NOMO-1 (cell line): ENCODE results near the gene ANKRD44.

Experiments used
- DNase-seq, 2 experiments: peaks; one replicate each; lab custom pipeline; 2025; ENCODE audit not compliant: unreplicated experiment in 2 of 2; lab: John Stamatoyannopoulos, UW

The ANKRD44 gene

DNA sequence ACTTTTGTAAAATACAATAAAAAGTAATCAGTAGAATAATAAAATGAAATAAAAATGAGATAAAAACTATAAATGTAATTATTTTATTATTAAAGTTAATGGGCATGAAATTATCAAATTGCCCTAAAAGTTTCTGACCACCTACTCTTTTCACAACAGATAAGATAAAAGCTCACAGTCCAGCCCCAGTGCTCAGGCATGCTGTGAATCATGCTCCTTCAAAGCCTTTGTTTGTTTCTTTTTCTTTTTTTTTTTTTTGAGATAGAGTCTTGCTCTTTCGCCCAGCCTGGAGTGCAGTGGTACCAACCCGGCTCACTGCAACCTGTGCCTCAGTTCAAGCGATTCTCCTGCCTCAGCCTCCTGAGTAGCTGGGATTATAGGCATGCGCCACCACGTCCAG lies 181.7 kb downstream of the ANKRD44 start:
- no peak for DNase-seq

DNA sequence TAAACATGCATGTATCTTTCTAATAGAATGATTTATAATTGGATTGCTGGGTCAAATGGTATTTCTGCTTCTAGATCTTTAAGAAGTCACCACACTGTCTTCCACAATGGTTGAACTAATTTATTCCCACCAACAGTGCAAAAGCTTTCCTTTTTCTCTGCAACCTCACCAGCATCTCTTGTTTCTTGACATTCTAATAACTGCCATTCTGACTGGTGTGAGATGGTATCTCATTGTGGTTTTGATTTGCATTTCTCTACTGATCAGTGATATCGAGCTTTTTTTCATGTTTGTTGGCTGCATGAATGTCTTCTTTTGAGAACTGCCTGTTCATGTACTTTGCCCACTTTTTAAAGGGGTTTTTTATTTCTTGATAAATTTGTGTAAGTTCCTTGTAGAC lies 182.5 kb downstream of the ANKRD44 start:
- DNase-seq = no peak

DNA sequence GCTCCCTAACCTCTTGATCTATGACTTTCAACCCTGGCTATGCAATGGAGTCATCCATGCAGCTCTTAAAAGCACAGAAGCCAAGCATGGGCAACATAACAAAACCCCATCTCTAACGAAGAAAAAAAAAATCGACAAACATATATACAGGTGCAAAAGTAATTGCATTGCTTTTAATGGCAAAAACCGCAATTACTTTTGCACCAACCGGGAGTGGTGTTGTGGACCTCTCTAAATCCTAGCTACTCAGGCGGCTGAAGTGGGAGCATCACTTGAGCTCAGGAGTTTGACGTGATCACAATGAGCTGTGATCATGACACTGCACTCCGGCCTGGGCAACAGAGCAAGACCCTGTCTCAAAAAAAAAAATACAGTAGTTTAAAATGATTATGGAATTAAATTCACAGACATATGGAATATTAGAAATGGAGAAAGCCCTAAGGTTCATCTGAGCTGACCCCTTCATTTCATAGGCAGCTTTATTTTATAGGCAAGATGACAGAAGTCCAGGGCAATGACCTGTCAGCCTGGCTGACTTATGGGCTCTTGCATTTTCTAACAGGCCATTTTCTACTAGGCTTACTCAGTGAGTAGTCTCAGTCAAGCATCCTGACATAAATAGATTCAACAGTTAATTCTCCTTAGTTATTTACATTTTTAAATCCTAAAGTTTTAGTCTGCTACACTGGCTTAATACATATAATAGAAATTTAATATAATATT lies 183.8 kb downstream of the ANKRD44 start:
- no peak for DNase-seq

DNA sequence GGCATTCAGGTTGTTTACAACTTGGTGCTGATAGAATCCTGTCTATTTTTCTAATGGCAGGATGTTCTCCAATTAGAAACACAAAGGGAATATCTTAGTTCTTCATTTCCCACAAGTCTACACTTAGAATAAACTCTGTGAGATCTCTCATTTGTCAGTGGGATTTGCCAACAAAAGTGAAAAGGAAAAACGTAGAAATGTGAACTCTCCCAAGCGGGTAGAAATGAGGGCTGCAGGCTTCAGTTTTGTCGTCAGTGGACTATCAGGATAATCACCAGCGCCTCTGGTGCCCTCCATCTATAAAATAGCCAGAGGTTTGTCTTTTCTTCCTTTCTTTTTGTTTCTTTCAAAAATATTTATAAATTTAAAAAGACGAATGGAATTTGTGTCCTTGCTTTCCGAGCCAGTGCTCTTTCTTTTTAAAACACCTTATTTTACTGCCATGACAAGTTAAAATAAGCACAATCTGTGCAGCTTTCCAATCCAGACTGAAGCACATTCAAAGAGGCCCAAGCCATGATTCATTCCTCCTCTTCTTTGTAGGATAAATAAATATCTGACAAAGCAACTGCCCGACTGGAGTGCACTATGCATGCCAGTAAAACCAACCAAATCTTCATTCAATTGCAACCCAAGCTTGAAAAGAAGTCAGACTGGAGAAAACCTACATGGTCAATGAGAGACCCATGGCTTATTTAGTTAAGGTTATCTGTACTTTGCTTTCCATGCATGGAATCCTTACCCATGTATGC lies 185.8 kb downstream of the ANKRD44 start:
- DNase-seq = no peak

DNA sequence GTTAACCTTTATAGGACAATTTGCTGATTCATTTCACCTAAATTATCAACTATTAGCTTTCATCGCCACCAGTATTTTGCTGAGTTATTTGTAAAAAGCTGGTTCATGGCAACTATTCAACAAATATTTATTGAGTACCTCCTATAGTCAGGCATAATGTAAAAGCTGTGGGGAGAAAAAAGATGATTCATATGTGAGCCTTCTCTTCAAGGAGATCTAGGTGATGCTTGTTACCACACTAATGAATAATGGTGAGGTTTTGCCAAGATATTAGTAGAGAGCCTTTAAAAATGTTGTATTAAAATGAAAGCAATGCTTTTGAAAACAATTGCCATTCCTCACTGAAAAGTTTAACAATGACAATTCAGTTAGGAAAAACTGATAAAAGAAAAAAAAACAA lies 187.8 kb downstream of the ANKRD44 start:
- DNase-seq = no peak

DNA sequence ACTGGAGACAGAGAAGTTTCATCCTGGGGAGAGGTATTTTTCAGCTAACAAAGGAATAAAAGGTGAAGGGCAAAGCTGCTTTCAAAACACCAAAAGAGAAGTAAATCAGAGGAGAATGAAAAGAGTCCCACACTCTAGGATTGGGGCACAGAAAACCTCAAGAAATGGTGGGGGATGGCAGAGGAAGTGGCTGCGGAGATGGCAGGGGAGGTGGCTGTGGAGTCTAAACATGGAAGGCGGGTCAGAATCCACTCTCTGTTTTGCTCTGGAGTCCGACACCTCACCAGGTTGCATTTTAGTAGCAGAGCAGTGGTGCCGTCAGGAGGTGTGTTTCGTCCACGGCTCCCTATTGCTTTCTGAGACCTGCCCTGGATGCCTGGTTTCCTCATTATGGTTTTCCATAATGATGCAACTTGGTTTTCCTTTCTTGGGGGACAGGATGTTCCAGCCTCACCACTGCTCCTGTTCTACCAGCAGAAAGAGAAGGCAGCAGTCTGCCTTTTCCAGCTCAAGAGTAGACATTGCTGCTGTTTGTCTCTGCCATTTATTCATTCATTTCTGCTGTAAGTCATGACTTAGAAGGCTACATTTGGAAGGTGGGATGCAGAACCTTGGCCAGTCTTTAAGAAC lies 188.7 kb downstream of the ANKRD44 start:
- no peak for DNase-seq

DNA sequence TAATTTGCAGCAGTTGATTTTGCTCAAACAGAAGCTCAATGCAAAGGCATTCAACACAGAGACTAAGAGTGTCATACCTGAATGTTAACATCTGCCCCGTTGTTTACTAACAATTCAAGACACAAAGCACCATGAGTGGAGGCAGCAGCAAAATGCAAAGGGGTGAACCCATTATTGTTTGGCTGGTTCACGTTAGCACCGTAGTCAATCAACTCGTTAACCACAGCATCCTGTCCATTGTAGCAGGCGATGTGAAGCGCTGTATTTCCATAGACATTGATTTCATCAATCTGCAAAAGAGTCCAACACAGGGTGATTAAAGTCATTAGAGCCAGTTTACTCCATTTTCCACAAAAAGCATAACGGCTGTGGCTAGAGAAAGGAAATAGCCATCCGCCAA lies 189.3 kb downstream of the ANKRD44 start:
- no peak for DNase-seq

DNA sequence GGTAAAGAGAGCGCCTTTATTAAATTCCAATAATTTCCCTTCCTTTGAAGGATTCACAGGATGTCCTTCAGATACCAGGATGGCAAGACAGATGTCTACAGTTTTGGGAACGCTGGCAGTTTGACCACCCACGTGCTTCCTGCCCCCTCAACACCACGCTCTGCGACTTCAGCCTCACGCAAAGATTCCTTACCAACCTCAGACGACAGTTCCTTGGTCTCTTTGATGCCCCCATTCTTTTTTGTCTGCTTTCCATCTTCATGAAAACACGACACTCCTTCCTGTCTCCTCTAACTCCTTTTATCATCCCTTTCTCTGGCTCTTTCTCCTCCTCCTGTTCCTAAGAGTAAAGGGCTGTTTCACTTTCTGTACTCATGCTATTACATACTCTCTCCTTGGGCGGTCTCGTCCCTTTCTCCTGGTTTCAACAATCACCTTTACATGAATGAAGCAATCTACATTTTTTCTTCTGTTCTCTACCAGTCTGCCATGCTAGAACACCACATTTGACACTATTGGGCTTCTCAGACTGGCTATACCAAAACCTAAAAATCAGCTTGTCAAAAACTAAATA lies 194.2 kb downstream of the ANKRD44 start:
- no peak for DNase-seq

DNA sequence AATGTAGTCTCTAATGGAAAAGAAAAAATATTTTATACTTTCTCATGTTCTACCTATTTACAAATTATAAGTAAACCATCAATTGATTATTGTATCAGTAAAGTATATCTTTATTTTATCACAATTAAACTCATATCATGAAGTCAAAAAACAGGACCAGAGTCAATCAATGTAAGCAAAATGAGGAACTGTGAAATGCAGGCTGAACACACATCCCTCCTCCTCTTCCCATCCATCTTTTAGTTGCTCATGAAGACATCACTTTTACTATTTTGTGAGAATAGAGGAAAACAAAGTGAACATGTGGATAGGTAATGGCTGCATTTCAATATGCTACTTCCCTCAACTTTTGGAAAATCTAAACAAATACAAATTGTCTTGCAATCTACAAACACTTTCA lies 195.3 kb downstream of the ANKRD44 start:
- no peak for DNase-seq

DNA sequence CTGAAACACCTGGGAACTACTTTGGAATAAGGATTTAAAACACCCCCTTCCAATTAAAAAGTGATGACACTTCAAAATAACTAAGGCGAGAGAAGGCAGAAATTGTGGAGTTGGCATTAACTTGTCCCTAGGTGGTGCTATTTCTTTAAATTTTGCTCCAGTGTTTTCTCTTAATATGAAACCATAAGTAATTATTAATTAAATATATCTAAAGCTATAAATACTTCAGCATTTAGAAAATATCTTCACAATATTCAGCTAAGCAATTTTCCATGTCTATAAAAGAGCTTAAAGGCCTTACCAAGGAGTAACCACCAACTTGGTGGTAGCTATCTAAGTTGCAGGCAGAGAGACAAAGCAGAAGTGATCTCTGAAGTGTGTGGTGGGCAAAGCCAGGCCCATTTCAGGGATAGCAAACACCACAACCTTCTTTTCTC lies 197.3 kb downstream of the ANKRD44 start:
- DNase-seq = peak; percentile 21 to 78

DNA sequence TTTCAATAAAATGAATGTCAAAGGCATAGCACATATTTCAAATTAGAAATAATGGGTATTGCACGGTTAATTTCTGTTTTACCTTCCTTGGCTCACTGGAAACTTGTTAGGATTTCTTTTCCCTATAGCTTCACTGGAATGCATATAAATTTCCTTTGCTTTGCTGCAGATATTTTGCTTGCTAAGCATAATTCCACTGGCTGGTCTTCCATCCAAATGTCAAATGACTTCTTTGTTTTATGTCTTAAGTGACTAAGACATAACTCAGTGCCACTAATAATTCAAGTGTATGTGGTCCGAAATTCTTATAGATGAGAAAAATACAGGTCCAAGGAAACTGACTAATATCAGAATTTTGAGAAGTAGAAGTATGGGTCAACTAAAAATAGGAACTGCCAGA lies 201.3 kb downstream of the ANKRD44 start:
- DNase-seq = no peak

DNA sequence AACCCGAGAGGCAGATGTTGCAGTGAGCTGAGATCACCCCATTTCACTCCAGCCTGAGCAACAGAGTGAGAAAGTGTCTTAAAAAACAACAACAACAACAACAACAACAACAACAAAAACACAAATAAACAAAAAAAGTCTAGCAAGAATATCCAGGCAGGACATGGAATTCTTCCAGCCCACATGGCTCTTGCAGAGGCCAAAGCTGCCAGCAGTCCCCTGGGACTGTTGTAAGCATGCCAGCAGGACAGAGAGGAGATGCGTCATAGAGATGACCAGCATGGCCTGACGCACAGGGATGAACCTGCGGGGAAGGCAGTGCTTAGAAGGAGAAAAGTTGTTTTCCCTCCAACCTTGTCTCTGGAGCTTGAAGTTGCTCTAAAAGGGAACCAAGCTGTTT lies 201.8 kb downstream of the ANKRD44 start:
- DNase-seq = no peak

DNA sequence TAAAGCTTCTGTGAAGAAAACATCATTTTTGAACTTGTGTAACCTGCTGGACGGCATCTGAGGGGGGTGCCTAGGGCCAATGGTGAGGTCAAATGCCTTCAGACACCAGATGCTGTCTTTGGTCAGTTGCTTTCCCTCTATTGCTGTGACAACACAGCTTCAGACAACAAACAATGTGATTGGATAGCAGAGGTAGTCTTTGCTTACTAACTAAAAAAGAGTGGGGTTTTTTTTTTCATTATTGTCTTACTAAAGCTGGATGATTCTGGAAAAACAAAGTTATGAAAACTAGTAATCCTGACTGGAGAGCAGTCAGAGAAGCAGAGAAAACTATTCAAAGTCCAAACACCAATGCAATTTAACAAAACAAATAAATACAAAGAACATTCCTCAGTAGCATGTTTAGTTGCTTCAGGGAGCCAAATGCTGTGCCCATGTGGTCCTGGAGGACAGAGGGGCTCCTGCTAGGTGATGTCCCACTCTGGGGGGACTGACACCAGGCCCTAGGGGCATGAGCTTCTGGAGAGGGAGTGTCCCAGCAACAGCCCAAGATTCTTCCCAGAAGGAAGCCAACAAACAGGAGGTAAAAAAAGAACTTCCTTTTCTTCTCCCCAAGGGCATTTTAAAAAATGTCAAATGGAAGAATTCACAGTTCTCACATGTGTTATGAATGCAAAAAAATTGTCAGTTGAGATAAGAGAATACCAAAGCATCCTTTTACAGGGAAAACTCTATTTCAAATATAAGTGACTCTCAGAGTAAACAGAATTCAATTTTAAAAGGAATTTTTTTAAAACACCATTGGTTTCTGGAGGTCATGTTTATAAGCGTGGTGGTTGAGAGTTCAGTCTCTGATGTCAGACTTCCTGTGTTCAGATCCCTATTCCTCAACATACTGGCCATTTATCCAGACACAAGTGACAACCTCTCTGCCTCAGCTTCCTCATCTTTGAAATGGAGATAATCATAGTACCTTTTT lies 203.0 kb downstream of the ANKRD44 start:
- no peak for DNase-seq

DNA sequence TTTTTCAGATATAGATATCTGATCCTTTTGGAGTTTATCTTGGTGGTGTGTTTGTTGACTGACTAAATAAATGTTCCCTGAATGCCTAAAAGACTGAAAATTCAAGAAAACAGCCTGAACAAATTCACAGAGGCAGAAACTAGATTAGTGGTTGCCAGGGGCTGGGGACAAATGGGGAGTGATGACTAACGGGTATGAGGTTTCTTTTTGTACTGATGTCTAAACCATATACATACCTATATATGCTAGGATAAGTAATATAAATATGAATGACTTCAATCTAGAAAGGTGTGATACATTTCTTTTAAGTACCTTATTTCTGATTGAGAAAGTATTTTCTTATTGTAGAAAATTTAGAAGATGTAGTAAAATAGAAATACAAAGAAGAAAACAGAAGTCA lies 207.2 kb downstream of the ANKRD44 start:
- no peak for DNase-seq

DNA sequence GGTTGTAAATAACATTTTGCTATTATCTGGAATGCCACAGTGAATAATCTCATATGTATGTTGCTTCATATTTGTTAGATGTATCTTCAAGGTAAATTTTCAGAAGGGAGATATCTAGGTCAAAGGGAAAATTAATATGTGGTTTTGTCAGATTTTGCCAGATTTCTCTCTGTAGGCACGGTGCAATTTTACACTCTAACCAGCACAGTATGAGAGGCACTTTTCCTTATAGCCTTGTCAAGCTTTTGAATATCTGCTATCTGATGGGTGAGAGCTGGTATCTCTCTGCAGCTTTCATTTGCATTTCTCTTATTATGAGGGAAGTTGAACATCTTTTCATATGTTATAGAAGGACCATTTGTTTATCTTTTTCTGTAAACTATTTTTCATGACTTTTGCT lies 208.3 kb downstream of the ANKRD44 start:
- no peak for DNase-seq

DNA sequence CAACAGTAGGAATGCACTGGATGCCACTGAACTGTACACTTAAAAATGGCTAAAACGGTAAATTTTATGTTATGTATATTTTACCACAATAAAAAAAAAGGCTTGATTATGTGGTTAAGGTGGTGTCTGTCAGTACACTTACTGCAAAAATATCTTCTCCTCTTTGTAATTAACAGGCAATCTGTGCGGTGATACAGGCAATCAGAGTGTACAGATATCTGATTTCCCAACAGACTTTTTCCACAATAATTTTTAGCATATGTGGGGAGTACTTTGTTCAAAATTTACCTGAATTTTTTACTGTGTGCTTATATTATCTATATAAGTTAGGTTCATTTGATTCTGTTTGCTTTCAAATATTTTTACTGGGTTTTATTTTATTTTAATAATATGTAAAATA lies 209.1 kb downstream of the ANKRD44 start:
- no peak for DNase-seq

DNA sequence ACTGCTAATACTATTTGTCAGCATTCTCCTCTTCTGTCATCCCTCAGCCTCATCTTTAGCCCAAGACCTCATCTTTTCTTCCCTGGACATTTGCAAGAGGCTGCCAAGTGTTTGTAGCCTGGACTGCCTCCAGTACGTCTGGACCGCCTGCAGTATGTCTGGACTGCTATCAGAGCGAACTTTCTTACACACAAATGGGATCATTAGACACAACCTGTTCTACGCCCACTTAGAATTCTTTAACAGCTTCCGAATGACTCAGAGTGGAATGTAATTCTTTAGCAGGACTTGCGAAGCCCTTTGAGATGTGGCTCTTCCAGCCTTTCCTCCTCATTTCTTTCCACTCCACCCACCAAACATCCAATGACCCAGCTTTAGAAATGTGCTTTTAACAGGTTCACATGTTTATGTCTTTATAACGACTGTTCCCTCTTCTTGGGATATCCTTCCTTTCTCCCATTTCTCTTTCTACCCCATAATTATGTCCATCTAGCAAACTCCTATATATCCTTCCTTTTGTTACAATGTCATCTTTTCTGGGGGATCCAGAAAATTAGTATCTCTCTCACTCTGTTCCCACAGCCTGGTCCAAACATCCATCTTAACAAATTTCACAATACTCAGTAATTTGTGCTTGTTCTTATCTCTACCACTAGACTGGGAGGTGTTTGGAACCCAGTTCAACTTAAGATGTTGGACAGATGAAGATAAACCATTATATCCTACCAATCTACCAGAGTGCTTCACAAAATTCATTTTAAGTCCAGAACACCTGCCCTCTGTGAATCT lies 212.8 kb downstream of the ANKRD44 start:
- no peak for DNase-seq

DNA sequence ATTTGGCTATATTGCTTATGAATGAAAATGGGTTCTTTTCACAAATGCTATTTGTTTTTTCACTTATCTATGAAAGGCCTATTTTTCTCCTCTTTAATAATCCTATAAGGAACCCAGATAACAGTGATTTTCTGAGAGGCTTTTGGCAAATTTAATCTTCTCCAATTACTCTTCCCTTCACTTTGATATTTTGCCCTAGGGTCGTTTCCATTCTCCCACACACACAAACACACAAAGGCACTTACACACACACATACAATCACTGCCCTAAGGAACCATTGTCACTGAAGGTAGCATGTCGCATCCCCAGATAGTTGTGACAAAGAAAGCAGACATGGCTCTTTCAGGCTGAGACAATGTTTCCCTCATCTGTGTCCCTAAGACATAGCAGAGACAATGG lies 213.9 kb downstream of the ANKRD44 start:
- no peak for DNase-seq

DNA sequence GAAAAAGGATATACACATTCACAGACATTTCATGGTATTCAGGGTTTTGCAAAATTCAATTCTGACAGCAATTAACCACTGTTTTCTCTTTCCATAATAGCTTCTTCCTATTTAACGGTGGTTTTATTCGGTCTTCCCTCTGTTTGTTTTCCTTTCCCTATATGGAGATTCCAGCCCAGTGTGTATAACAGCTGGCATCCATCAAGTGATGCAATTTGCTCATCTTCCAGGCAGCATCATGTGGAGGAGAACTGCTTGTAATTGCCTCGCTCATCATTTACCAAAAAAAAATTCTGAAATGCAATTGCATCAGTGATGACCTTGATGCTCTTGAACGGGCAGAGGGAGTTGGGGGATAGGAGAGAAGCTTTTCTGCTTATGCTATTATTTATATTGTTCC lies 218.1 kb downstream of the ANKRD44 start:
- DNase-seq = no peak
